Vagina (tissue), 2 donors: ENCODE measurements around the gene ZNF280C. TPM values are rescaled to one million over a fixed set of nuclear protein-coding genes. Genes with fewer than 3 reads are reported as not detected.

ENCODE experiments used
- DNase-seq, 2 donors: peaks; one replicate each; pipeline ENCODE4 v3.0.0-alpha.2; 2017; ENCODE audit errors: extremely low spot score in 2 of 2
- H3K27ac ChIP-seq: fragments of 200-600 bp; sonication (generic); one replicate; pipeline ENCODE4 v1.5.1; 2019
- H3K27me3 ChIP-seq: fragments of 200-600 bp; sonication (generic); one replicate; pipeline ENCODE4 v1.5.1; 2019
- H3K36me3 ChIP-seq, 2 donors: fragments of 200-600 bp; sonication (generic); one replicate each; pipeline ENCODE4 v1.5.1; 2017 to 2019
- H3K4me1 ChIP-seq: fragments of 200-600 bp; sonication (generic); one replicate; pipeline ENCODE4 v1.5.1; 2019
- H3K4me3 ChIP-seq, 2 donors: fragments of 200-600 bp; sonication (generic); 1 replicate in 1 of 2; 2 replicates in 1 of 2; pipeline ENCODE4 v1.5.1; 2016 to 2019
- H3K9me3 ChIP-seq: fragments of 200-600 bp; sonication (generic); one replicate; pipeline ENCODE4 v1.5.1; 2019
- CTCF ChIP-seq, 3 experiments: fragments of 450-650 bp in 2 of 3; fragments of 200-600 bp in 1 of 3; sonication (generic) in 1 of 3; IDR thresholded peaks; one replicate each; pipeline ENCODE4 v1.5.1; 2017 to 2019; ENCODE audit warnings: antibody characterized with exemption in 3 of 3, mild to moderate bottlenecking in 2 of 3, moderate library complexity in 2 of 3
- POLR2A ChIP-seq, 2 donors: fragments of 450-650 bp; IDR thresholded peaks; one replicate each; pipeline ENCODE4 v1.6.1; 2017; ENCODE audit warnings: antibody characterized with exemption in 2 of 2, mild to moderate bottlenecking in 2 of 2, moderate library complexity in 2 of 2
- POLR2AphosphoS5 ChIP-seq, 2 donors: sonication (generic); formaldehyde crosslinking; IDR thresholded peaks; one replicate each; pipeline ENCODE4 v1.9.0; 2017; ENCODE audit warnings: antibody characterized with exemption in 2 of 2, mild to moderate bottlenecking in 2 of 2, low read depth in 1 of 2; ENCODE audit not compliant: insufficient read depth in 1 of 2
- intact Hi-C: fragments of 100-400 bp; cut with DNase I; formaldehyde crosslinking; loops from one replicate; pipeline ENCODE4 v1.15.1; 2023
- total RNA-seq: library from RNA; depleted of rRNA; stranded (reverse); fragments of >200 nt; gene quantifications from one replicate; pipeline ENCODE4 v1.2.3, GENCODE V29; 2016

ZNF280C gene
- 4.2 TPM for total RNA-seq

GRCh38 chrX:130268449-130269170 lies at the start of gene ZNF280C:
ZNF280C (minus strand) TSS chrX:130268899; CDS start chrX:130260449, 8,450 bp downstream.
- DNase-seq: peak in 1 of 2 donors; percentile 90
- Histone ChIP-seq H3K4me3 (peak within 1 kb of the TSS; percentile 59 to 67), H3K9me3 (no peaks in the 10 kb centered on the region), H3K36me3 (no peaks in the 10 kb centered on the region), H3K27ac (peak within 1 kb of the TSS; percentile 74), H3K4me1 (no peaks in the 10 kb centered on the region), H3K27me3 (no peaks in the 10 kb centered on the region)
- intact Hi-C loops: no loop called here
- TF ChIP-seq POLR2A (IDR thresholded peaks at IDR 0.05) (peak in 1 of 2 donors; percentile 45), CTCF (IDR thresholded peaks at IDR 0.05) (no peak), POLR2AphosphoS5 (IDR thresholded peaks at IDR 0.05; ENCODE audit: insufficient read depth in 1 of 2, low read depth in 1 of 2) (peak; percentile 50 to 81)

GRCh38 chrX:130304587-130305368 lies 36.1 kb upstream of the ZNF280C start:
- intact Hi-C loops: no loop called here

GRCh38 chrX:130301977-130302376 lies 33.3 kb upstream of the ZNF280C start:
- no peak for DNase-seq
- Histone ChIP-seq H3K4me1 (no peaks in the 10 kb centered on the region), H3K9me3 (no peaks in the 10 kb centered on the region), H3K4me3 (no peak overlapping the region), H3K36me3 (no peaks in the 10 kb centered on the region), H3K27ac (no peak overlapping the region), H3K27me3 (no peaks in the 10 kb centered on the region)
- no peak for TF ChIP-seq POLR2A (IDR thresholded peaks at IDR 0.05)
- no peak for TF ChIP-seq CTCF (IDR thresholded peaks at IDR 0.05)
- TF ChIP-seq POLR2AphosphoS5 (IDR thresholded peaks at IDR 0.05; ENCODE audit: insufficient read depth in 1 of 2, low read depth in 1 of 2): no peak
- intact Hi-C loops: no loop called here

More at GRCh38 chrX:130304587-130305368, 36.1 kb upstream of the ZNF280C start:
- DNase-seq: no peak
- no peak for TF ChIP-seq CTCF (IDR thresholded peaks at IDR 0.05)
- Histone ChIP-seq H3K27ac (no peak overlapping the region), H3K36me3 (no peaks in the 10 kb centered on the region), H3K4me1 (no peaks in the 10 kb centered on the region), H3K27me3 (no peaks in the 10 kb centered on the region), H3K9me3 (no peaks in the 10 kb centered on the region), H3K4me3 (no peak overlapping the region)

GRCh38 chrX:130301405-130301804 lies 32.7 kb upstream of the ZNF280C start:
- no peaks in the 10 kb centered on the region for H3K4me1 ChIP-seq
- intact Hi-C loops: no loop called here
- no peaks in the 10 kb centered on the region for H3K27me3 ChIP-seq
- no peaks in the 10 kb centered on the region for H3K36me3 ChIP-seq
- no peak overlapping the region for H3K4me3 ChIP-seq
- no peak for TF ChIP-seq POLR2AphosphoS5 (IDR thresholded peaks at IDR 0.05; ENCODE audit: insufficient read depth in 1 of 2, low read depth in 1 of 2)
- TF ChIP-seq POLR2A (IDR thresholded peaks at IDR 0.05): no peak
- no peak for TF ChIP-seq CTCF (IDR thresholded peaks at IDR 0.05)
- no peaks in the 10 kb centered on the region for H3K9me3 ChIP-seq
- no peak for DNase-seq
- no peak overlapping the region for H3K27ac ChIP-seq

- TF ChIP-seq POLR2A (IDR thresholded peaks at IDR 0.05): no peak
- no peak for TF ChIP-seq CTCF (IDR thresholded peaks at IDR 0.05)
- Histone ChIP-seq H3K4me1 (no peaks in the 10 kb centered on the region), H3K9me3 (no peaks in the 10 kb centered on the region), H3K4me3 (no peak overlapping the region), H3K27me3 (no peaks in the 10 kb centered on the region), H3K27ac (no peak overlapping the region), H3K36me3 (no peaks in the 10 kb centered on the region)
- intact Hi-C loops: no loop called here
- no peak for DNase-seq
Observed at GRCh38 chrX:130300010-130300282, 31.2 kb upstream of the ZNF280C start.
